ENCODE measurements around the gene MGMT.

The MGMT gene

GRCh38 chr10:129615921-129616525, 149.0 kb downstream of the MGMT start:
- H3K4me3 ChIP-seq (replicated peaks; ENCODE audit: low read depth, low read length): no peak overlapping the region
- DNase-seq (ENCODE audit: extremely low read depth, low read depth): no peak
- no peak for TF ChIP-seq CTCF (IDR thresholded peaks at IDR 0.05; ENCODE audit: low read depth, low read length, missing control alignments)

- no peak overlapping the region for H3K4me3 ChIP-seq (replicated peaks; ENCODE audit: low read depth, low read length)
- DNase-seq (ENCODE audit: extremely low read depth, low read depth): no peak
- TF ChIP-seq CTCF (IDR thresholded peaks at IDR 0.05; ENCODE audit: low read depth, low read length, missing control alignments): no peak
Observed at GRCh38 chr10:129617768-129618167, 150.7 kb downstream of the MGMT start.

GRCh38 chr10:129621062-129621461, 154.0 kb downstream of the MGMT start:
- DNase-seq (ENCODE audit: extremely low read depth, low read depth): no peak
- TF ChIP-seq CTCF (IDR thresholded peaks at IDR 0.05; ENCODE audit: low read depth, low read length, missing control alignments): no peak
- no peak overlapping the region for H3K4me3 ChIP-seq (replicated peaks; ENCODE audit: low read depth, low read length)

- DNase-seq (ENCODE audit: extremely low read depth, low read depth): no peak
- TF ChIP-seq CTCF (IDR thresholded peaks at IDR 0.05; ENCODE audit: low read depth, low read length, missing control alignments): no peak
- no peak overlapping the region for H3K4me3 ChIP-seq (replicated peaks; ENCODE audit: low read depth, low read length)
Observed at GRCh38 chr10:129621693-129622092, 154.7 kb downstream of the MGMT start.

GRCh38 chr10:129622291-129622690, 155.2 kb downstream of the MGMT start:
- no peak for TF ChIP-seq CTCF (IDR thresholded peaks at IDR 0.05; ENCODE audit: low read depth, low read length, missing control alignments)
- DNase-seq (ENCODE audit: extremely low read depth, low read depth): no peak
- no peak overlapping the region for H3K4me3 ChIP-seq (replicated peaks; ENCODE audit: low read depth, low read length)

GRCh38 chr10:129622736-129623135, 155.7 kb downstream of the MGMT start:
- TF ChIP-seq CTCF (IDR thresholded peaks at IDR 0.05; ENCODE audit: low read depth, low read length, missing control alignments): no peak
- DNase-seq (ENCODE audit: extremely low read depth, low read depth): no peak
- no peak overlapping the region for H3K4me3 ChIP-seq (replicated peaks; ENCODE audit: low read depth, low read length)

- H3K4me3 ChIP-seq (replicated peaks; ENCODE audit: low read depth, low read length): no peak overlapping the region
- TF ChIP-seq CTCF (IDR thresholded peaks at IDR 0.05; ENCODE audit: low read depth, low read length, missing control alignments): no peak
Observed at GRCh38 chr10:129624526-129624925, 157.5 kb downstream of the MGMT start.

More at GRCh38 chr10:129624526-129624925, 157.5 kb downstream of the MGMT start:
- no peak for DNase-seq (ENCODE audit: extremely low read depth, low read depth)

Measured in HFF-Myc (cell line).